Stimulated activated CD8-positive, alpha-beta memory T cell treated with anti-CD3 and anti-CD28 coated beads, Interleukin-2, amount 100 ng/mL, for 1 hour (primary cell): ENCODE results near the gene TPSAB1.

Source experiments
- DNase-seq, 2 donors: peaks; one replicate each; pipeline ENCODE4 v3.0.0-alpha.2; 2020; ENCODE audit warnings: low read depth in 2 of 2

The TPSAB1 gene

GRCh38 chr16:1283996-1284616 lies 43.6 kb downstream of the TPSAB1 start:
- no peak for DNase-seq

DNA sequence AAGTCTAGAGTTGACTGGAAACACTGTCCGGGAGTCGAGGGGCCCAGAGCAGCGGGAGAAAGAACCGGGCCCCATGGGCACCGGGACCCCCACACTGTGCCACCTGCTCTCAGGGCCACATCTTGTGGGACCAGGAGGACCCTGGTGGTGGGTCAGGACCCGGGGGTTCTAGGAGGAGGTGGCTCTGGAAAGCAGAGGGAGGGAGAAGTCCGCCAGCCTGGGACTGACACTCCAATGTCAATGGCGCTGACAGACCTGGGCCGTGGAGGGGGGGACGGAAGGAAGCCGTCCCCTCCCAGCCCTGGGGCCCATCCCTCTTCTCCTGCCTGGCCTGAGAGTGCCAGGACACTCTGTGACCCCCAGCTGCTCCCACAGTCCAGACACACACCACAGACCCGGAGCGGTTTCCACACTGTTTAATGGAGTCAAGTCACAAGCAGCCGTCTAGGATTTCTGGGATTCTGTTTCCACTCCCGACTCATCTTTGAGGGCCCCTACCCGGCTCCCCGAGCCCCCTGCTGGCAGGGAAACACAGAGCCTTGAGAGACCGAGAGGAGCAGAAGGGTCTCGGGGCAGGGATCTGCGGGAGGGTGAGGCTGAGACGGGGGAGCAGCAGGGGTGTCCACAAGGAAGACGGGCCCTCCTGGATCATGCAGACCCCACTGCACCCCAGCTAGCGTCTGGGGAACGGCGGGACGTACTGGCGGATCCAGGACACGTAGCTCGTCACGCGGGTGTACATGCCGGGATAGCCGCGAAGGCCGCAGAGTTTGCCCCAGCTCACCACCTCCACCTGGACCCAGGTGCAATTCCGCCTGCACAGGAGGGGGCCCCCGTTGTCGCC lies 45.4 kb downstream of the TPSAB1 start:
- no peak for DNase-seq

DNA sequence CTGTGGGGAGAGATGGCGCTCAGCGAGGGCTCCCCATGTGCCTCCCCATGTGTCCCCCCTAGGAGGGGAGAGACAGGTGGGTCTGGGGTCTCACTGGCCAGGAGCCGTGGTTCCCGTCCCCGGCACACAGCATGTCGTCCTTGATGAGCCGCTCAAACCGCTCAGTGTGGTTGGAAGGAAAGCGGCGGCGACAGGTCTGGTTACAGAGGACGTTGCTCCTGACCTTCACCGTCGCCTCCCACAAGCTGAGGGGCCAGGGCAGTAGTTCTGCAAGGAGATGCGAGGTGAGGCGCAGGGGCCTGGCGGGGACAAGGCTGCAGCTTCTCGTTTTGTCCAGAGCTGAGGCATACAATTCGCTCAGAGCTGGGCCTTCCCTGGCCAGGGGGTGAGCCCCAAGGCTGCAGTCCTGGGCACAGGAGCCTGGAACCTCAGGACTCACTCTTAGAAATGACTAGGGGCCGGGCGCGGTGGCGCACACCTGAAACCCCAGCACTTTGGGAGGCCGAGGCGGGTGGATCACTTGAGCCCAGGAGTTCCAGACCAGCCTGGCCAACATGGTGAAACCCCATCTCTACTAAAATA lies 46.1 kb downstream of the TPSAB1 start:
- DNase-seq: no peak

GRCh38 chr16:1287982-1288670 lies 47.6 kb downstream of the TPSAB1 start:
- DNase-seq: no peak

GRCh38 chr16:1288813-1289476 lies 48.4 kb downstream of the TPSAB1 start:
- DNase-seq: no peak

DNA sequence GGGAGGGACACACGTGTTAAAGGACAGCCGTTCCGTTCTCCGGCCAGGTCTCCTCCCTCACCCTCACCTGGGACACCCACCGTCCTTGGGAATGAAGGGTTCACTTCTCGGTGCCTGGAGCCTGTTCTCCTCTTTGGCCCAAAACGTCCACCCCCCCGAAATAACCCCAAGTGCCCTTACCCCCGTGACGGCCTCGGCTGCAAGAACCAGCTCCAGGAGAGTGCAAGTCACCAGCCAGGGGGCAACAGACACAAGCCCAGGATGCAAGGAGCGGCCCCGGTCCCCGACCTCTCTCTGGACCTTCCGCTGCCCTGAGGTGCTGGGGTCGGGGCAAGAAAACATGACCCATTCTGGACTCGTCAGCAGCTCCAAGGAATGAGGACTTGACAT lies 49.0 kb downstream of the TPSAB1 start:
- DNase-seq: no peak

GRCh38 chr16:1290063-1290501 lies 49.6 kb downstream of the TPSAB1 start:
- DNase-seq: no peak

DNA sequence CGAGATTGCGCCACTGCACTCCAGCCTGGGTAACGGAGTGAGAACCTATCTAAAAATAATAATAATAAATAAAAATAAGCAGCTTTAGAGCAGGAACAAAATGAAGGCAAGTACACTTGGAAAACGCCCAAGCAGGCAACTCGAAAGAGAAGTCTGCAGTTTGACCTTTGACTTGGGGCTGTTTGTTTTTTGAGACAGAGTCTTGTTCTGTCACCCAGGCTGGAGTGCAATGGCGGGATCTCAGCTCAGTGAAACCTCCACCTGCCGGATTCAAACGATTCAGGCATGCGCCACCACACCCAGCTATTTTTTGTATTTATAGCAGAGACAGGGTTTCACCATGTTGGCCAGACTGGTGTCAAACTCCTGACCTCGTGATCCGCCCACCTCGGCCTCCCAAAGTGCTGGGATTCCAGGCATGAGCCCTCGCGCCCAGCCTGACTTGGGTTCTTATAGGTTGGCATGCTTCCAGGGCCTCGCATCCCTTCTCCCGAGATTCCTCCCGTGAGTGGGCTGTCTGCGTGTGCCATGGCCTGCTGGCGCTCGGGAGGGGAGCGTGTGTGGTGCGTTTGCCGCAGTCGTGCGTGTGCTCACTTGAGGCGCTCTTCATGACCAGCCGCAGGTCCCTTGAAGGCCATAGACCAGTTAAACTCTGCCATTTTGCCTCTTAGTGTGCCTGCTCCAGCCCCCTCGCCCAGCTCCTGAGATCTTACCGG lies 50.5 kb downstream of the TPSAB1 start:
- DNase-seq: no peak

GRCh38 chr16:1291576-1291974 lies 51.1 kb downstream of the TPSAB1 start:
- DNase-seq: no peak
